Activated CD8-positive, alpha-beta memory T cell treated with anti-CD3 and anti-CD28 coated beads for 48 hours (primary cell): ENCODE data around the gene CYSTM1.

Experiments used
- DNase-seq, 3 experiments: peaks; one replicate each; pipeline ENCODE4 v3.0.0-alpha.2; 2020; ENCODE audit warnings: low read depth in 2 of 3, low spot score in 2 of 3

Gene CYSTM1

GRCh38 chr5:140252470-140253126 is 77.6 kb downstream of the CYSTM1 start:
- DNase-seq, result no peak

GRCh38 chr5:140253985-140254384 is 79.0 kb downstream of the CYSTM1 start:
- DNase-seq, result no peak

DNA sequence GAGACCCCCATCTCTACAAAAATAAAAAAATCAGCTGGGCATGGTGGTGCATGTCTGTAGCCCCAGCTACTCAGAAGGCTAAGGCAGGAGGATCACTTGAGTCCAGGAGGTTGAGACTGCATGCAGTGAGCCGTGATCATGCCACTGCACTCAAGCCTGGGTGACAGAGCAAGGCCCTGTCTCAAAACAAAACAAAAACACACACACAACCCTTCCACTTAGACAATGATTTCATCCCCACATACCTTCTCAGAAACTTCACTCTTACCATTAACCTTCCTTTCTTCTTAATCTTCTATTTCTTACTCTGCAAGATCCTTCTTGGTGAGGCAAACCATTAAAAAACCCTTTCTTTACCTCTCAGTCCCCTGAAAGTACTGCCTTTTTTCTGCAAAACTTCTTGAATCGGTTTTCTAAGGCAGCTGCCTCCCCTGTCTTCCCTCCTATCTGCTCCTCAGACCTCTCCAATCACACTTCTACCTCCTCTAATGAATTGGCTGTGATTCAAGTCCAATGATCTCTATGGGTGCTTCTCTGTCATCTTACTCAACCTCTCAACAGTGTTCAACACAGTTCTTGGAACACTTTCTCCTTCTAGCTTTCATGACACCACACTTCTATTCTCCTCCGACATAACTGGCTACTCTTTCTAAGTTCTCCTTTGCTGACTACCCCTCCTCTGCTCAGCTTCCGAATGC is 80.6 kb downstream of the CYSTM1 start:
- no peak for DNase-seq

GRCh38 chr5:140256726-140257125 is 81.7 kb downstream of the CYSTM1 start:
- no peak for DNase-seq

DNA sequence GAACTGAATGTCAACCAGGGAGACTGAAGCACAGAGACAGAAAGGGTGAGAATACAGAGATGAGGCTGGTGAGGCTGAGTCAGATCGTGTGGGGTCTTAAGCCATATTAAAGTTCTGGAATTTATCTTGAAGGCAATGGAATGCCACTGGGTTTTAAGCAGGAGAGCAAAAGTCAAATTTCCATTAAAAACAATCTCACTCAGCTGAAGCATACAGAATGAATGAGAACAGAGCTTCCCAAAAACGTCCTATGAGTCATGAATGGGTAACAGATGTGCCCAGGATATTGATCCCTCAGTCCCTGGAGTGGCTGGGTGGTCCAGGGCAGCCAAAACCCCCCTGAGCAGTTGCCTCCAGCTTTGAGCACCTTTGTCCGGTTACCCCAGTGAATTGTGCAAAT is 83.0 kb downstream of the CYSTM1 start:
- DNase-seq, result no peak

DNA sequence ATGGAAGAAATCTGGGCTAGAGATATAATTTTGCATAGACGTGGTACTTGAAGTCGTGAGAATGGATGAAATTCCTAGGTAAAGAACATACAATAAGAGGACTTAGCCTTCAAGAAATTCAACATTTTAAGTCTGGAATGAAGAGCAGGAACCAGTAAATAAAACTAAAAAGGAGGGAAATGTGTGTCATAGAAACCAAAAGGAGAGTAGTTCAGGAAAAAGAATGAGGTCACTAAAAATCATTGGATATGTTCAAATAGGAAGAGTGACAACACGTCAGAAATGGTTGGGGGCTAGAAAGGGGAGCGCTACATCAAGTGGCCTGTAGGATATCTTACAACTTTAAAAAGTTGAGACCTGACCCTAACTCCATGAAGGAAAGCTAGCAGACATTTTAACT is 83.9 kb downstream of the CYSTM1 start:
- no peak for DNase-seq

DNA sequence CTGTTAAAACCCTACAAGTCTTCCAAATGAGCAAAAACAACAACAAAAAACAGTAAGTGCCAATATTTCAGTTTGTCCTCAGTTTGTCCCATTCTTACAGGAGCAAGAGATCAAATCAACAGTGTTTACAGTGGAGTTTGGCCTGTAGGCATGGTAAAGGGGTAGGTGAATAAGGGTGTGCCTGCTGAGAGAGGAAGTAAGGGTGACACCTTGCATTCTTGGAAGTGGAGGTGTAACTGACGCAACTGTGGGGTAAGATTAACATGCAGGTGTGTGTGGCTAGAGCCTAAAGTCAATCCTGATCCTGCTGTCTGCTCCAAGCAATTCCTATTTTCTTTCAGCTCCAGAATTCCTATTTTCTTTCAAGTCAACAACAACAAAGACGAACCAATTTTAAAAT is 84.5 kb downstream of the CYSTM1 start:
- no peak for DNase-seq

DNA sequence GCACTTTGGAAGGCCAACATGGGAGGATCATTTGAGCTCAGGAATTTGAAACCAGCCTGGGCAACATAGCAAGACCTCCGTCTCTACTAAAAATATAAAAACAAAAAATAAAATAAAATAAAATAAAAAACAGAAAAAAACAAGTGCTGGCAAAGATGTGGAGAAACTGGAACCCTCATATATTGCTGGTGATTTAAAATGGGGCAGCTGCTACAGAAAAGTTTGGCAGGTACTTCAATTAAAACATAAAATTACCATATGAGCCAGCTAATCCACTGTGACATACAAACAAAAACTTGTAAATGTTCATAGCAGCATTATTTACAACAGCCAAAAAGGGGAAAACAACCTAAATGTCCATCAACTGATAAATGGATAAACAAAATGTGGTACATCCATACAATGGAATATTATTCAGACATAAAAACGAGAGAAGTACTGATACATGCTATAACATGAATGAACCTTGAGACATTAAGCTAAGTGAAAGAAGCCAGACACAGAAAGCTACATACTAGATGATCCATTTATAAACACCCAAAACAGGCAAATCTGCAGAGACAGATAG is 85.2 kb downstream of the CYSTM1 start:
- no peak for DNase-seq

- no peak for DNase-seq
Measured at GRCh38 chr5:140261403-140262171, 86.6 kb downstream of the CYSTM1 start.

- DNase-seq, result no peak
Measured at GRCh38 chr5:140262221-140262620, 87.2 kb downstream of the CYSTM1 start.

DNA sequence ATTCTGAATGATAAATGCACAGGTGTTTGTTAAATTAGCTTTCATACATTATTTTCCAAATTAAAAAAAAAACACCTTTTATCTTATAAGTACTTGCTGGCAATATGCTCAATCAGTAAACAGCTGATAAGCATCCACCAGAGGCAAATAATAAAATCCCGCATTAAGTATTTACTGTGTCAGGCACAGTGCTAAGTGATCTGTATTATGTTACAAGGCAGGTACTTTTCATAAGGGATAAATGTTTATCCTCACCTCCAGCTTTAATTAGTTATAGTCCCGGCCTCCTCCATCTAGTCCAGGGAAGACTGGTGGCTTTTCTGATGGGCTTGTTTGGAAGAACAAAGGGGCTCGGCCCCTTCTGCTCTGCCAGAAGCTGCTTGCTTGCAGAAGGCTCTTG is 87.9 kb downstream of the CYSTM1 start:
- DNase-seq, result no peak

- DNase-seq, result no peak
Measured at GRCh38 chr5:140265845-140266244, 90.9 kb downstream of the CYSTM1 start.

DNA sequence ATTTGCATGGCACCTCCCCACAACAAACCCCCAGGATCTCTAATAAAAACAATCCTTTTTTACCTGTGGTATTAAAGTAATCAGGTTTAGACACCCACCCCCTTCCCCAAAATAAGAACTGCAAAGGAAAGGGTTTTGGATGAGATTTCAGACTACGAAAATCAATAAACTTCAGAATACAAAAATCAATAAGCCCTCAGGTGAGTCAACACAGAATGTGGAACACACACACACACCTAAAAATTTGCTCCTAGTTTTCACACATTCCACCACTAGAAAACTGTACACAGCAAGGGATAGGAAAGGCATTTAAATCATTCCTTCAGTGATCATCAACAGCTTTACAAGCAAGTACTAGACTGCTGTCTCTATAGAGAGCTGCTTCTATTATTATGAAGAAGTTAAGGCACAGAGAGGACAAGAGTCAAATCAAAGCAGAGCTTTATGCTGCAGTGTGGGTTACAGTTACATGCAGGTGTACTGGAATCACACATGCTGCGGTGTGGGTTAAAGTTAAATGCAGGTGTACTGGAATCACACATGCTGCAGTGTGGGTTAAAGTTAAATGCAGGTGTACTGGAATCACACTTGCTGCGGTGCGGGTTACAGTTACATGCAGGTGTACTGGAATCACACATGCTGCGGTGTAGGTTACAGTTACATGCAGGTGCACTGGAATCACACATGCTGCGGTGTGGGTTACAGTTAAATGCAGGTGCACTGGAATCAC is 91.6 kb downstream of the CYSTM1 start:
- DNase-seq, result no peak

GRCh38 chr5:140267201-140267540 is 92.2 kb downstream of the CYSTM1 start:
- no peak for DNase-seq

DNA sequence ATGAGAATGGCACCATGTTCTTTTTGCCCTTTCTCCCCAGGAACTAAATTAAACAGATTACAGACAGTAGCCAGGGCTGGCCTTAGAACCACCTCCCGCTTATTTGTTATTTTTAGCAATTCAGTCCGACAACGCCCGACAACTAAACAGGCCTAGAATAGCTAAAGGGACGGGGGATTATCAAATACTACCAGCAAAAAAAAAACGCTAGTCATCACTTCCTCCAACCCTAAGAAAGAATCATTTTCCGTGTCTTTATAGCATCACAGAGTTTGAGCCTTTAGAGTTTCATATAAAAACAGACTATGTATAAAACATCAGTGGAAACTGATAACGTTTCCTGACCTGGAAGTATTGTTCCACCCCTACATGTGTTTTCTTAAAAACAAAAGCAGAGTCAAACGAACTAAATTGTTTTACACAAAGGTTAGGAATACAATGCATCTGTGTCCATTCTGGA is 92.6 kb downstream of the CYSTM1 start:
- DNase-seq, result no peak

DNA sequence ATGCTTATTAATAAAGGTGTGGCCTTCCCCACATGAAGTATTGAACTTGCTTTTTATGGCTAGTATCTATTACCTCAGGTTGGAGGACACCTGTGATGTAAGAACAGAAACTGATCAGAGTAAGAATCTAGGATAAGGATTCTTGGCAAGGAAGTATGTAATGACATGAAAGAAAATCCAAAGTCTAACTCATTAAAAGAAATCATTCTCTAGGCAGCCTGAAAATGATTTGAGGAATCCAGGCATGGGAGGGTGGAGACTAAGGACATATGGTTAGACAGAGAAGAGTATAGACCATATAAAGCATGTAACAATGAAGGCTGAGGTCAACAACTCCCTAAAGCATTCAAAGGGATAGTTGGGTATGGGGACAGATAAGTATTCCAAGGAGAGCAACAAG is 95.0 kb downstream of the CYSTM1 start:
- DNase-seq, result no peak

GRCh38 chr5:140273401-140273877 is 98.5 kb downstream of the CYSTM1 start:
- DNase-seq, result no peak

DNA sequence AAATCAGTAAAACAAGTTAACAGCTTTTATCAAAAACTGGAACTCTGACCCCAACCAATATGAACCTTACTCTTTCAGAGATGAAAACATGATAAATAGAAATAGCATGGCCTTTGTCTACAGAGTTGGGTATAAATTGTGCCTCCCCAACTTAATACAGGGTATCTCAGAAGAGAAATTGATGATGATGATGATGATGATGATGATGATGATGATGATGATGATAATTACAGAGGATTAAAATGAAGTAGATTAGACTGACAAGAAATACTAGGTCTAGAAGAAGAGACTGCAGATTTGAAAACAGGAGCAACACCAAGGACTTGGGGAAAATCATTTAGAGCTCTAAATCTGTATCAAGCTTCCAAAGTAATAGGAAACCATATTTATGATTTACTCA is 100.8 kb downstream of the CYSTM1 start:
- no peak for DNase-seq

DNA sequence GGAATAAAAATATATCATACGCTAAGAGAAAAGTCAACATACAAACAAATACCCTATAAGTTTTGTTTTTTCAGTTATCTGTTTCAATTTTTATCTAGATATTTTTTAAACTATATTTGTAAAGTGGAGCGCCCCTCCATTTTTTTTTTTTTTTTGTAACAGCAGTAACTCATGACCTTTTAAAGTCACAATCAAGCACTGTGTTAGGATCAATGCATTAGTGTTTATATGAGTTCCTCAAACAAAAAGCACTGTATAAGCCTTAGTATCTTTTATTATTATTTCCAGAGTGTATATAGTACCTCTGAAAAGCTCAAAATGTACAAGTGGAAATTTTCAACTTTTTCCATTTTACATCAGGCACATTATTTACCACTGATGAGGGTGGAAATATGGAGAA is 107.3 kb downstream of the CYSTM1 start:
- DNase-seq, result no peak

GRCh38 chr5:140284013-140284412 is 109.0 kb downstream of the CYSTM1 start:
- no peak for DNase-seq

- no peak for DNase-seq
Measured at GRCh38 chr5:140286424-140286823, 111.4 kb downstream of the CYSTM1 start.
